Dedifferentiated amniotic fluid mesenchymal stem cell (primary cell): Measurements from ENCODE around the gene HPS1.
A peak's percentile ranks its signal among the peaks of the same experiment; 100 is the strongest.

Experiments
- DNase-seq: peaks from one replicate; pipeline ENCODE4 v3.0.0-alpha.2; 2016; ENCODE audit errors: extremely low spot score

HPS1 gene

DNA sequence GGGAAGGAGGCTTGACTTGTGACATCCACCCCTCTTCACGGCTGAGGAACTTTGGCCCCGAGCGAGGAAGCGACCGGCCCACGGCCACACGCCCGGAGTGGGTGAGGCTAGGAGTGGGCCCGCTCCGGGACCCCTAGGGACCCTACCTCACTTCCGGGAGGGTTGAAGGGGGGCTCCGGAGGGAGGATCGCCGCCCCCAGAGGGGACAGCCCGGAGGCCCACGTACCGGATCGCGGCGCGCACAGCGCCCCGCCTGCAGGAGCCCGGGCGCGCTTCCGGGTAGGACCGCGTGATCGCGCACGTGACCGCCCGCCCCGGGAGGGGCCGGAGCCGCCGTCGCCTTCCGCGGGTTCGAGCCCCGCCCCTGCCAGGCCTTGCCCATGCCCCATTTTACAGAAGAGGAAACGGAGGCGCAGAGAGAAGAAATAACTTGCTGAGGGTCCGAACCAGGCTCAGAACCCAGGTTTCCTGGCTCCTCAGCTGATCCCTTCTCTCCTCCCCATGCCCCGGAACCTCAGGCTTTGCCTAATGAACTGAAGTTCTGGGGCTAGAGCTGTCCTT lies at the start of gene HPS1:
Gene HPS1, minus strand, starts transcription at position 275 of the 561 bp plus-strand sequence. CDS start 3,695 bp downstream, outside the sequence.
- DNase-seq = peak; percentile 52

DNA sequence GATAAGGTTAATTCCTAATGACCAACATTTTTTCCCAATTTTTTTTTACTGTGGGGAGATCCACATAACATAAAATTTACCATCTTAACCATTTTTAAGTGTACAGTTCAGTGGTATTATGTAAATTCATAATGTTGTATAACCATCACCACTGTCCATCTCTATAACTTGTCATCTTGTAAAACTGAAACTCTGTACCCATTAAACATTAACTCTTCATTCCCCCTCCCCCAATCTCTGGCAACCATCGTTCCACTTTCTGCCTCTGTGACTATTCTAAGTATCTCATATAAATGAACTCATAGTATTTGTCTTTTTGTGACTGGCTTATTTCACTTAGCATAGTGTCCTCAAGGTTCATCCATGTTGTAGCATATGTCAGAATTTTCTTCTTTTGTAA lies 46.0 kb upstream of the HPS1 start:
- no peak for DNase-seq

DNA sequence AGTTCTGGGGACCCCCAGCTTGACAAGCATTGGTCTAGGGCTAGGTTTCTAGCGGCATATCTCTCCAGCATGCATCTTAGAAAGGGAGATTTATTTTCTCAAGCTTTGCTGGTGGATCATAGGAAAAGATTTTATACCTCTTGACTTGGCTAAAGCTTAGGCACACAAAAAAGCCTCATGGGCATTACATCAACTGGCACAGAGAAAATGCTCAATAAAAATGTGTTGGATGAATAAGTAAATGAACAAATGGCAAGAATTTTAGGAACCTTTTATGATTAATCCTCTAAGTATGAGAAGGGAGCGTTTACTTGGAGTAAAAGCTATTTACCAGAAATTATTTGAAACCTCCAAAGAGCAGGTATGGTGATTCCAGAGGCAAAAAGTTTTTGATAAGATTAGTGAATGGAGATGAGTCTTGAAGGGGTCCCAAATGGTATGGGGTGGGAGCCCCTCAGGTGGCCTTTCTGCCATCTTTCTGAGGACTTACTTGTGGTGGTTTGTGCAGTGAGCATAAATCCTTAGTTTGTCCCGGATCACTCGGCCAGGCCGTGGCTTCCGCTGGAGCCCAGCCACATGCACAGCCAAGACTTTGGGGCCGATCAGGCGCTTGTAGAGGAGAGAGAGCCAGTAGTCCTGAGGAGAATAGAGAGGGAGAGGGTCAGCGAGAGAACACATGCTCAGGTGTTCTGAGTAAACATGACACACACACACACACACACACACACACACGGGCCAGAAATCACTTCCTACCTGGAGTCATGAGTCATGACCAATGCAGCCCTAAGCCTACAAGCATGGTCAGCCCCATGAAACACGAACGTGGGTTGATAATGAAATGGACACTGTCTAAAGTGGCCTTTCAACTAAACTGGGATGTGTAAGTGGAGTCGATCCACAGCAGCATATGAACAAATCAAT lies 43.1 kb upstream of the HPS1 start:
- DNase-seq = no peak

DNA sequence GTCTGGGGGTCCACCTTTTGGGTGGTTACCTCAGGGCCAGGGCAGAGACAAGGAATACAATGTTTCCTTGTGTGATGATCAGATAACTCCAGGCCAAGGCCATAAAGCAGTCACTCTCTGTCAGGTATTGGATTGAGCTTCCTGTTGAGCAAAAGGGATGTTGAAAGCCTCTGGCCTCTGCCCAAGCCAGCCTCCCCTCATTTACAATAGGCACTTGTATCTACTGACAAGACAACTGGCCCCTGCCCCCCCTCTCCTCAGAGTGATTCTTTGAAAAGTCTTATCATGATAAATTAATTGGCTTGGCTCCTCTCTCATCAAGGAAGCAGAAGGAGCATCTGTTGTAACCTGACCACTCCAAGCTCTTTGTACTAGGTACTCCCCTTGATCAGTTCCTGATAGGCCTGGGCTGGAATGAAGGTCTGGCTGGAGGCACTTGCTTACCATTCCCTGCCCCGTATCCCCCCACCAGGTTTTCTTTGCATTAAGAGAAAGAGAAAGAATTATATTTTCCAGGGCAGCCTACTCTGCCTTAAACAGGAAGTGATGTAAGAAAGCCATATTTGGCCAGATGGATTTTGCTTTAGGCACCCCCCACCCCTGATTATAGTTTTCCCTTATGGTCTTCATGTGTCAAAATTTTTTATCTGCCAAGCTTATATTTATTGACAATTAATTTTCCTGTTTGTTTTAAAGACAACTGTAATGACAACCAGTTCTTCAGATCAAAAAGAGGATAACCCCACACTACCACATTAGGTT lies 42.1 kb upstream of the HPS1 start:
- no peak for DNase-seq

DNA sequence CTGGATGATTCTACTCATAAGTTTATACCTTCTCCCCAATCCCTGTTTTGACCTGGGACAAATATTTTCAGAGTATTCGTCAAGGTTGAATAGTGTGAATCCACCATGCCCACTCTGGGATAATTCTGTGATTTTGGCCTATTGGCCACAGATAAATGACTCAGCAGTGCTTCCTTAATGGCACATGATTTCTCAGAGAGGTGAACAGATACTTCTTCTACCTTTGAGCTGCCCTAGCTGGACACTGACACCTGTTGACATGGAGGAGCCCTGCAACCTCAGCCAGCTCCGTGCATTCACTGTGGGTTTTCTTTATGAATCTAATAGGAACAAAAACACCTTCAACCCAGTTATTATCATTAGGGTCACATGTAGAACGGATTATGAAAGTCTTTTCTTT lies 40.9 kb upstream of the HPS1 start:
- DNase-seq = no peak

DNA sequence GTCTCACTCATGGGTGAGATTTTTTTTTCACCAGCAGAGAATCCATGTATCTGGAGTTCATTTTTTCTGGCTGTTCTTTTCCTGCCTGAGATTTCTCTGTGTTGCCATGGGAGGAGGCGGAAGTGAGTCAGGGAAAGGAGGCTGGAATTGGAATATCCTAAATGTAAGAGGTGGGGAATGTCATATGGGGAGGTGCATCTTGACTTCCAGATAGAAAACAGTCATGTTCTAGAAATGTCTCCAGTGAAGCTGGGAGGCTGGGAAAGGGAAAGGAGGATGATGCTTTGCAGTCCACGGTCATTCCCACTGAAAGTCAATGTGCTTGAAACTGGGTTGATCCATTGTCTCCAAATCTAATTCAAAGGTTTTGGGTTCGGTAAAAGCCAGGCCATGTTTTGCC lies 39.7 kb upstream of the HPS1 start:
- DNase-seq = no peak

DNA sequence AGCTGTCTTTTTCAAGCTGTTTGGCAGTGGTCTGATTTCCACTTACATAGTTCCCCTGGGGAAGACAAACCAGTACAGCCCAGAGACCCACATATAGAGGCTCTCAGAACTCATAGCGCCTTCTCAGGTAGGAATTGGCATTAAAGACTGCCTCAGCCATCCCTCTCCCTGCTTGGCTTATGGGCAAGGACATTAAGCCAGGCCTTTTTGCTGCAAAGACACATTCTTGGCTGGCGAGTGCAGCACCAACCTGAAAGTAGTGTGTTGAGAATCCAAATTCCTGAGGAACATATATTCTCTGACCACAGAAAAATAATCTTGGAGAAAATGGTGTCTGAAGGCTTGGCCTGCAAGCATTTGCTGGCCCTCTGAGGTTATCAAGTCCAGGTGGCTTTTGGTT lies 39.2 kb upstream of the HPS1 start:
- DNase-seq = no peak

DNA sequence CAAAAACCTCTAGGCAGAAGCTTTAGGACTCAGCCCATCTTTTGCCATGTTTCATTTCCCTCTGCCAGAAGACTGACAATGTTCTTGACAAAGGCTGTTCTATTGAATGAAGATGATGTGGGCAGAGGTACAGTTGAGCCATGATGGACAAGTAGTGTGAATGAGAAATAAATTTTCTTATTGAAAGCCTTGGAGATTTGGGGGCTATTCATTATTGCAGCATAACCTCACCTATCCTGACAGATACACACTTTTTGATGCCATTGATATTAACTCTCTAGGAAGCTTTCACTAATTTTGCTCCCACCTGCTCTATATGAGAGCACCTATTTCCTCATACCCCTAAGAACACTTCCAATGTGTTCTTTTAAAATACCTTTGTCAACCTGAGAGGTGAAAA lies 36.9 kb upstream of the HPS1 start:
- no peak for DNase-seq

DNA sequence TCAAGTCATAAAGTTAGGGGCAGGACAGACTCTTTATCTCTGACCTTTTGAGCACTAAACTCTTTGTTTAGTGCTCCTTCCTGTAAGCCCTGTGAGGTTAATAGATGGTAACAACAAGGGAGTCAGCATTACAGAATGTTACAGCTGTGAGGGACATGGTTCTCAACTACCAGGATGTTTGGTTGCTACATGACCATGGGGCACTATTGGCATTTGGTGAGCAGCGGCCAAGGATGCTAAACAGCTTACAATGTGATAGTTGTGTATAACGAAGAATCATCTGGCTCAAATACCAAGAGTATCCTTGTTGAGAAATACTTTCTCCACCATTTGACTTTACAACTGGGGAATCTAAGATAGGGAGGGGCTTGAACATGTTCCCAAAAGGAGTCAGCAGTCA lies 35.4 kb upstream of the HPS1 start:
- DNase-seq = no peak

DNA sequence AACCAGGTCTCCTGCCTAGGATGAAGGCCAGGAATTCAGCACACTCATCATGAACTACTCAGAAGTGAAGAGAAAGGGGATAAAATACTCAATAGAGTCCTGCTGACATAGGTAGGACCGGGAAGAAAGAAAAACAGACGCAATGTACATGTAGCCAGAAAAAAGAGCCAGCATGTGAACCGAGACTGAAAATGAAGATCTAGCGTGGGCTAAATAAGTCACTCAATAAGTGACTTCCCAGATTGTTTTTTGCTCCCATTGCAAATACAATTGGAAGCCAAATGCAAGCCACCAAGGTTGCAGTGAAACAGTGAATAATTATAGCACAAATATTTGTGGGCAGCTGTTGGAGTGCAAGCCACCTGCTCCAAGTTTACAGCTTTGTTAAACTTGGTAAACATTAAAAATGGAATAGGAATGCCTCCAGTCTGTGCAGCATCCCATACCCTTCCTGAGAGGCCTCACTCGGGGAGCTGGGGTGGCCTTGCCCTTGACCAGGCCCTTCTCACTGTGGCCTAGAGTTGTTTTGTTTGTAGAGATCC lies 34.7 kb upstream of the HPS1 start:
- DNase-seq = no peak

DNA sequence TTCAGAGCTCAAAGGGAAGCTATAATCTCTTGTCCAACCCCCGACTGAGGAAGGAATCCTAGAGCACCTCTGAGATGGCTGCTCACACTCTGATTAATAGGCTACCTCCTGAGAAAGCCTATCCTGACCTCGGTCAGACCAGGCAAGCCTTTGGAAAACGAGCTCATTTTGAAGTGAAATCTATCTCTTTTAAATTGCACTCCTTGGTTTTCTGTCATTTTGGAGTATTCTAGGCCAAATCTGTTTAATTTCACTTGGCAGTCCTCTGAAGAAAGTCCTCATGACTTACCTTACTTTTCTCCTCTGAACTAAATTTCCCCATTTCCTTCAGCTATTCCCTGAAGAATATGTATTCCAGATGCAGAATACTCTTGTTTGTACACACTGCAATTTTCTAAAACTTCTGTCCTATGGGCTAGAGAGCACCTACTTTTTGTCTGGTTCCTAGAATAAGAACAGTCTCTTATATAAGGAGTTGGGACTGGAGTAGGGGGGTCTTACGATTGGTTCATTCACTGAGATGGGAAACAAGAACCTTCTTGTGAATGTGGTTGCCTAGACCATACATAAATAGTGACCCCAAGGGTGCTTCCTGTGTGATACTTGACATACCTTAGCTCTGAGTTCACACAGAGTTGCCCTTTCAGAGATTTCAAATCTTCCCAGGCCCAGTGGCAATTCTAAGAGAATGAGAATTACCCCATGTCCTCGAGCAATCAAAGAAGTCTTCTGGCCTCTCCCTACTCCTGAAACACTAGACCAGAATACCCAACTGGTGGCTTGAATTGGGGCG lies 31.9 kb upstream of the HPS1 start:
- DNase-seq = no peak

DNA sequence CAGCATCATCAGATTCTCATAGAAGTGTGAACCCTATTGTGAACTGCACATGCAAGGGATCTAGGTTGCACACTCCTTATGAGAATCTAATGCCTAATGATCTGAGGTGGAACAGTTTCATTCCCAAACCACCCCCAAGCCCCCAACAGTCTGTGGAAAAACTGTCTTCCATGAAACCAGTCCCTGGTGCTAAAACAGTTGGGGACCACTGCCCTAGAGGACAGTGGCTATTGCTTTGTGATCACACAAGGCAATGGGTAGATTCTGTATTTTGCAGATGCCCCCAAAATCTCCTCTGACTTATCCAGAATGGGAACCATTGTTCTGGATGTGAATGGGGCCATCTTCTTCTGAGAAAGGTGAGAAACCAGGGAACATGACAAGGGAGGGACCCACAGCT lies 31.1 kb upstream of the HPS1 start:
- no peak for DNase-seq

DNA sequence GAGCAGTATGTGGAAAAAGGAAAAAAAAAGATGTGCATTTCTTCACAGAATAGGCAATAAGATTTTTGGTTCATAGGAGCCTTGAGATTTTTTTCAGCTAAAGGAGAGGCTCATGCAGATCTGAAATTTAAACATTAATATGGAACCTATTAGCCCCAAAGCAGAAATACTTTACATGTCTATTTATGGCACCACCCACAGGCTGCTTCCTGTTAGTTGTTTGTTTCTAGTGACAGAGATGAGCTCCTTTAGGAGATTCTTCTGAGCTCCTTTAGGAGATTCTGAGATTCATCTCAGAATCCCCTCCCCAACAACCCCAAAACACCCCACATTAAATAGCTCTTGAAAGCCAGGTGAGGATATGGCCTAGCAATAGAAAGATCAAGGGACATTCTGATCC lies 27.9 kb upstream of the HPS1 start:
- no peak for DNase-seq

DNA sequence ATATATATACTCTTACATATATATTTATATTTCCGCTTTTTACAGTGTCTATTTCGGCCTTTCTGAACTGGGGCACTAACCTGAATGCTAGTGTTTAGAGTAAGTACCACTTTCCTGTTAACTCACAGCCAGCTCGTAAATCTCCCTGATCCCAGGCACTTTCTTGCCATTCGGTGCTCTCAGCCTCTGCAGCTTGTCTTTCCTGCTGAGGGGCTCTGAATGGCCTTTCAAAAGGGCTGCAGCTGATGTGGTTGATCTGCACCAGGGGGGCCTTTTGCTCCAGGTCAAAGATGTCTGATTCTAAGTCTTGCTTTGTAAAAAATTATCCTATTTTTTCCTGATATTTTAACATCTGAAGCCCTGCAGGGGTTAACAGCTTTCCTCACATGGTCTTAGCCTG lies 25.5 kb upstream of the HPS1 start:
- no peak for DNase-seq

DNA sequence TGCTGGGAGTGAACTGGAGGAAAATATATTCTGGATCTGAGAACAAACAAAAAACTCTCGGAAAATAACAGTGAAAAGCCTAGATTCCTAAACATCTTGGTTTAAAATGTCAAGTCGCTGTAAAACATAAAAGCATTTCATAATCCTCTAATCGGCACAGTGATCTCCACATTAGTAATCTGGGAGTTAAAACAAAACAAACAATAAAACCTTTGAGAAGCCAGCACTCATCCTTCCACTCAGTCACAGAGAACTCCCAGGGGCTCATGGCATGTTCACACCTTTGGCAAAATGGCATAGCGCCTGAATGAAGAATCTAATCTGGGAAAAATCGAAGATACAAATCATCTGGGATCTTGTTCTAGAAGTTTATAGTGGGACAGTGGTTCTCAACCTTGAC lies 24.1 kb upstream of the HPS1 start:
- DNase-seq = no peak

DNA sequence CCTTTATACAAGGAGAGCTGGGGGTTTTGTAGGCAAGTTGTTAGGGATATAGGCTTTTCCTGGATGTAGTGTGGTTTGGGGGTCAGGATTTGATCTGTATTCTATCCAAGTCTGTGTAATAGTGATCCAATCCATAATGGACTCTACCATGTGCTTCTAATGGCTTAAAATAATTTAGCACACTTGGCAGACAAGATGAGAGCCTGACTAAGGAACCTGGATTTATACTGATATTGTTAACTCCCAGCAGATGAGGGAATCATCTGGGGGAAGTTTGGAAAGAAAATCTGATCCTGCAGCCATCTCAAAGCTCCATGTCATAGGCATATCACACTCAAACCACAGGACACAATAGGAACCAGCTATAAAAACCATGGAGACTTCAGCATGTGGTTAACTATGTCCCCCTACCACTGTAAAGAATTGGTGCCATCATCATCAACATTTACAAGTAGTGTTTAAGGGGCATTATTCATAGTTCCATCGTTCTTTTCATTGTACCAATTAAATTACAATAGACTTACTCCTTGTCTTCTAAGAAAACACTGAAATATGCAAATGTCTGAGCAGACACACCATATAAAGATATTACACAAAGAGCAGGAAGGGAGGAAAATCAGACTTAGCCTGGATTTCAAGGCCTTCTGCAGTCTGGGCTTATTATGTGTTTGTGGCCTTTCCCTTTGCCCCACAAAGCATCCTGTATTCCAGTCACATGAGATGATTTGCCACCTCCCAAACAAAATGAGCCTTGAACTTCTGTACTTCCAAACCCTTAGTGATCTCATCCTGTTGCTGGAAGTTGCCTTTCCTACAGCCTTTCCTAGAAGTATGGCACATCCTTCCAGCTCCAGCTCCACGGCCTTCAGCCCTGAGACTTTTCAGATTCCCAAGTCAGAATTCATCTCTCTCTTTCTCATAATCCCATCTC lies 22.5 kb upstream of the HPS1 start:
- no peak for DNase-seq

DNA sequence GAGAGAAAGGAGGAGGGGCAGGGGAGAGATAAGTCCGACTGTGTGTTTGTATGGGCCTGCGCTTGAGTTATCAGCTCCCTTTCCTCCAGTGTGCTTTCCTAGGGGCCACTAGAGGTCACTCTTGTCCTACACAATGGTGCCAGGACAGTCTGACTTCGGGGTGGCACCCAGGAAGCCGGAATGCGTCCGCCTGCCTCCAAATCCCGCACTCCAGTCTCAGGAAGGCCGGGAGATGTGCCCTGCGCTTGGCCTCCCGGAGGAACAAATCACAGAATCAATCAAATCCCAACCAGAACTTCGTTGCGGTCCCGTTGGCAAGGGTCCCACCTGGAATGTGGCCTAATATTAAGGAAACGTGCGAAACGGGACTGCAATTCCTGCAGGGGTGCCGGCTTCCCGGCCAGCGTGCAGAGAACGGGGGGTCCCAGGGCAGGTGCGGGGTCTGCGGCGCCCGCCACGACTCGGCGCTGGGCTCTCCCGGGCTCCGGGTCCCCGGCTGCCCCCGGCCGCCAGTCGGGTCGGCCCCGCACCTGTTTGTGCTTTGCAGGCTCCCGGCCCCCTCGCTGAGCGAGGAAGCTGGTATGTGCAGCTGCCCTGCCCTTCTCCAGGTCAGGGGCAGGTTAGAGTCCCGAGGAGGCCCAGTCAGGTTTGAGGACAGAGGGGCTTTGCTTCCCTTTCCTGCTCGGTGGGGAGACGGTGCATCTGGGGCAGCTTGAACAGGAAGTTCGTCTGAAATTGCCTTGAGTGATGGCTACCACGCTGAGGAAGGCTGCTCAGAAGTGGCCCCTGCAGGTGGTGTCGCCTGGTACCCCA lies 21.0 kb upstream of the HPS1 start:
- DNase-seq = peak; percentile 87

DNA sequence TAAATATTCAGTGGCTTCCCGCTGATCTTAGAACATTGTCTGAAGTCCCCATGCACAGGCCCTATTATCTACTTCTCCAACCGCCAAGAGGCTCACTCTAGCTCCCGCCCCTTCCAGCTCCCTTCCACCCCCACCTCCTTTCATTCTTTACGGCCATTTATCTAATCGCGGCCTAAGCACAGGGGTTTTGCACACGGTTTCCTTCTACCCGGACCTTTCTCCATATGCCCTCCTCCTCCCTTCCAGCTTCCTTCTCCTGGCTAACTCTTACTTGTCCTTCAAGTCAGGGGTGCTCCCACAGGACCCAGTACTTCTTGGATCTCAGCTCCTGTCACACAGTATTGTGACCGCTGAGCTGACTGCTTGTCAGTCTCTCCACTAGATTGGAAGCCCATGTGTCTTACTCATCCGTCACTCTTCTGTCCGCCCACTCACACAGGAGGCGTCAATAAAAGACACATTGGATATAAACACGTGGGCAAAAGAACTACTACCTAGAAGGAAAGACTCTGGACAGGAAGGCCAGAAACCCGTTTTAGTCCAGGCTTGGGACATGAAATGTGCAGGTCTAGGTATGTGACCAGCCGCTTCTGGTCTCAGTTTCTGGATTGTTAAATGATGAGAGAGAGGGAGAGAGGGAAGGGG lies 20.2 kb upstream of the HPS1 start:
- DNase-seq = no peak

DNA sequence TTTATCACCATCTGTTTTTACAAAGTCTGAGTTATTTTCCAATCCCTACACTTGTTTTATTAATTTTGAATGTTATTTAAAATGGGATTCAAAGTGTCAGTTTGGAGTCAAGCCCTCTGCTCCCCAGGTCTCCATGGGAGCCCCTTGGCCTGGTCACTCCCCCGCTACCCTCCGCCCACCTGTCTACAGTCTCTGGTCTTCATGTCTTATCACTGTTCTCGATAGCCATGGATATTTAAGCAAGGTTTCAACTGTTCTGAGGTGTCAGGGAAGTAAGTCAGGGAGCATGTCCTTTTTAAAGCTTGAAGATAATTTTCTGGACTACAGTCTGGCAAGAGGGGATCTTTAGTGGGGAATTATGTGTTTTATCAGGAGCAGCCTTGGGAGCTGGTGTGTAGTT lies 19.1 kb upstream of the HPS1 start:
- no peak for DNase-seq
